HG02885 (cell line): ENCODE results near the gene TAF15.

Experiments used
- ATAC-seq: cut with Tn5 transposase; IDR thresholded peaks from one replicate; pipeline ENCODE4 v1.9.1; 2021; ENCODE audit warnings: mild to moderate bottlenecking; ENCODE audit not compliant: unreplicated experiment, poor library complexity

TAF15 gene

DNA sequence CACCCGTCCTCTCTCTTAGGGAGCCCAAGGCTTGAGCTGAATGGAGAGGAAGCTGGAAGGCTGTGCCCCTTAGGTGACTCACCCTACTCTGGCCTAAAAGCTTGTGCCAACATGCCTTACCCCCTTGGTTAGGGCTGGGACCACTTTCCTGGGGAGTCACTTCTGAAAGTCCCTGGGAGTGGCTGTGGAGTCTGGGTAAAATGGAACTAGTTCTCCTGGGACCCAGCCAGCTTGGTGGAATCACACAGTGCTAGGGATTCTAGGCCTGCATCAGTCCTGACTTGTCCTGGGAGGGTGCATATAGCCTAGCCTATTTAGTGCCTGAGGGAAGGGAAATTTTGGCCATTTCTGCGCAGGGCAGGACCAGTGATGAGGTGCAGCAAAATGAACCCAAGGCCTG lies 24.4 kb upstream of the TAF15 start:
- ATAC-seq: no peak

DNA sequence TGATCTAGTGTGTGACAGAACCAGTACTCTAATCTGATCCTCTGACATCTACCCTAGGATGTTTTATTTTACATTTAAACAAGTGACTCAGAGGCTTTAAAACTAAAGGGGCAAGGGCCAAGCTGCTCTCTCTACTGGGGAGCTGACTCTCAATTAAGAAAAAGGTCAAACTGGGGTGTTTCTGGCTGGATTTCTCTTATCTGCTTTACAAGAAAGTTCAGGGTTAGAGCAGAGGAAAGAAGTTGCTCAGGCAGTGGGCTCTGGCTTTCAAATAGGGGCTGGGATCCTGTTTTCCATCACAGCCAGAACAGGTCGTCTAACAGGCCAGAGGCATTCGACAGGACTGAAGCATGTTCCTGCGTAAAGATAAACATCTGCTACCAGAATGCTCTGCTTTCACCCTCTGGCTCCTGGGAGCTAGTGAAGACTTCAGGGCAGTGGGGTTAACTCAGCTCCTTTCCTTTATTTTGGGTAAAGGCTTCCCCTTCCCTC lies 22.3 kb upstream of the TAF15 start:
- ATAC-seq: no peak

DNA sequence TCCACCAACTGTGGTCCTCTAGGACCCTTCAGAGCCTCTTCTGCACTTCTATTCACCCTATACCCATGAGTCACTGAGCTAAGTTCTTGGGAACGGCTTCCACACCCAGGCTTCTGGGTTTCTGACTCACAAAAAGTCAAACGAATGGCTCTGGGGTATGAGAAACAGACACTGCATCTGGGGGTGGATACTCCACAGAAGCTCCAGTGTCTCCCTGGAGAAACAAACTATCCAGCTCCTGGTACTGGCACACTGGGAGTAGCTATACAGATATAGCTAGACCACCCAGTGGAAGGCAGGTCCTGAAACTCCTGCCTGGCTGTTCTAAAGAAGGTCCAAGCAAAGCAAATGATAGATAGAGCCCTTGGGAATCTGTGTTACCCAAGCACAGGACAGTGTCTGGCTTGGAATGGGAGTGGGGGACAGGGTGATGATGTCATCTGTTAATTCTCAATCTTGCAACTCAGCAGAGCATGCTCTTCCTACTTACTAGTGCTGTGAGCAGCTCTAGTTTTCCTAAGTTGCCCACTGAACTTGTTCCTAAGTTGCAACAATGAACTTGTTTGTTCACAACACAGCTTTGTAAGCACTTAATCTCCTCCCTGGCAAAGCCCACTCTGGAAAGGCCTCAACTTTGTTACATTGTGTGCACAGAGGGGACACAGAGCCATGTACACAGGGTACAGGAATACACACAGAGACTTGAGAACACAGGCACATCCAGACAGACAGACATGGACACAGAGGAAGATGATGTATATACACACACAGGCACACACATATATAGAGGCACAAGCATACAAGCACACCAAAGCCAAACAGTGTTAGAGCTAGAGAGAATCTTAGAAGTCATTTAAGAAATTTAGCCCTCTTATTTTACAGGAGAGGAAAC lies 20.6 kb upstream of the TAF15 start:
- ATAC-seq: no peak

DNA sequence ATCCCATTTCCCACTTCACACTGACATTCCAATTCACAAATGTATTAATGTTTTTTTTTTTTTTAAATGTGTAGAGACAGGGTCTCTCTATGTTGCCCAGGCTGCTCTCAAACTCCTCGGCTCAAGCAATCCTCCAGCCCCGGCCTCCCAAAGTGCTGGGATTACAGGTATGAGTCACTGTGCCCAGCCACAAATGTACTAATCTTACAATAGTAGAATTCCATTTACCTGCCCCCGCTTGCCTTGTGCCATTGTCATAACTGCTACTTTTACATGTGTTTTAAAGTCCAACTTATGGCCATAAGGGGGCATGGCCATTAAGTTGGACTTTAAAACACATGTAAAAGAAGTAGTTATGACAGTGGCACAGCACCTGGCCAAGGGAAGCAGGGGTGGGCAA lies 18.4 kb upstream of the TAF15 start:
- no peak for ATAC-seq

DNA sequence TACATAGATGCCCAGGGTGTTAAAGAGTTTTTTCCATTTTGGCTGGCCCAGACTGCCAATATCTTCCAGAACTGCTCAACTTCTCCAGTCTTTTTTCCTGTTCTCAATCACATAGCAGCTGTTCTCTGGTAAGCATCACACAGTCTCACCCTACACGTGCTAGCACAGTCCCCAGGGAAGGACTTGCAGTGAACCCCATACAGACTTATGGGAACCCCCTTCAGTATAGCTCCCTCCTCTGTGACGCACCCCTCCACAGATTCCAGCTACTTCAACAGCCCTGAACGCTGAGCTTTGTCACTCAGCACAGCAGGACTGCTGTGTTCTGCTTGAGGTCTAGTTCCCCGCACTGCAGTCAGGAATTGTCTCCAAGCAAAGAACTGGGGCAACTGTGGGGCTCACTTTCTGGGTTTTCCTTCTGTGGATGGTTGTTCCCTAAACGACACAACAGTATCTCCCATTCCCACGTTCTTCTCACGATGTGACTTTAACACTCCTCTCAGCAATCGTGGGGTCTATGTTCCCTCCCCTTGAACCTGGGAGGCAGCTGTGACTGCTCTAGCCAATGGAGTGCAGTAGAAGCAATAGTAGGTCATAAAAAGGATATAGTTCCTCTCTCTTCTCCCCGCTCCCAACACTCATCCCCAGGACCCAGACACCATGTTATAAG lies 17.5 kb upstream of the TAF15 start:
- ATAC-seq: no peak

DNA sequence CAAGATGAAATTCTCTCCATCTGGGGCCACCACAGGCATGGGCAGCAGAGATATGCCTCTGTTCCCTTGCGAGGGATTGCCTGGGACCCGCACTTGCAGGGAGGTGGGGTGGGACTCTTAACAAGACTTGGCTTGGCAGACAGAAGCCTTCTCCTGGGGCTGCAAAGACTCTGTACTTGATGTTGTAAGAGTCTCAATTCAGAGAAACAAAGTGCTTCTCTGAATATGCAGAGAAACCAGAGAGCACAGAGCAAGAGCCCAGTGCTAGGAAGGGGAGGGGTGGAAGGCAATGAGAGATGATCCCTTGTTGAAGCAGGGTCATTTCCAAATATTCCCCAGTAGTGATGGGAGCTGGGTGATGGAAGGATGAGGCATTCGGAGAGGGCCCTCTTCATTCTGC lies 16.0 kb upstream of the TAF15 start:
- no peak for ATAC-seq

DNA sequence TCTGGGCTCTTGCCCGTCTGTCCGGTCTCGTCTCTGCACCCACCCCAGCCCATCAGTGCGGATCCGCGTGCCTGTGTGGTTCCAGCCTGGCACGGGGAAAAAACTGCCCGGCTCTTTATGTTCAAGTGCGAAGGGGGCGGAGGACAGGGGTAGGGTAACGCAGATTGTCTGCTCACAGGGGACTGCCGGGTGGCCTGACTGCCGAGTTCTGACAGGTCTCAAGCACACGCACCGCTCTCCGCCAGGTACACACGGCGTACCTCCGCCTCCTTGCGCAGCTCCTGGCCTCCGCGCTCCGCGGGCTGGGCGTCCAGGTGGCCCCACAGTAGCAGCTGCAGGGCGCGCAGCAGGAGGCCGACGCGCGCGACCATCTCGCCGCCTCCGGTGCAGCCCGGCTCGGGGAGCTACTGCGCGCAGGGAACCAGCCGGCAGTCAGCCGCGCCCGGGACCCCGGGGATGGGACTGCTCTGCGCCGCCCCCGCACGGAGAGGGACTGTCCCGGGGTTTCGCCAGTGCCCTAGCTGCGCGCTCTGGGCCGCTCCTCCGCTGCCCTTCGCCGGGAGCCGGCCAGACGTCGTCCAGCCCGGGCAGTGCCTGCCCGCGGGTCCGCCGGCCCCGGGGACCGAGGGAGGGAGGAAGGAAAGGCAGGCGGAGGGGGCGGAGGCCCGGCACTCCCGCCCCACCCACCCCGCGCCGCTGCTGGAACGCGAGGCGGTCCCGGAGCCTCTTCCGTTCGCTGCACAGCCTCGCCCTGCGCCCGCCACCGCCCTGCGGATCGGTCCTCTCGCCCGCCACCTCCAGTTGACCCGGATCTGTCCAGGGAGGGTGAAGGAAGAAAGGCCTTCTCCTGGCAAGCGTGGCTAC lies 14.0 kb upstream of the TAF15 start, which contains the start of gene MMP28:
TSS of gene MMP28 (minus strand) at position 635 of the 864 bp plus-strand sequence. CDS start at position 371, 264 bp downstream.
- ATAC-seq: no peak

DNA sequence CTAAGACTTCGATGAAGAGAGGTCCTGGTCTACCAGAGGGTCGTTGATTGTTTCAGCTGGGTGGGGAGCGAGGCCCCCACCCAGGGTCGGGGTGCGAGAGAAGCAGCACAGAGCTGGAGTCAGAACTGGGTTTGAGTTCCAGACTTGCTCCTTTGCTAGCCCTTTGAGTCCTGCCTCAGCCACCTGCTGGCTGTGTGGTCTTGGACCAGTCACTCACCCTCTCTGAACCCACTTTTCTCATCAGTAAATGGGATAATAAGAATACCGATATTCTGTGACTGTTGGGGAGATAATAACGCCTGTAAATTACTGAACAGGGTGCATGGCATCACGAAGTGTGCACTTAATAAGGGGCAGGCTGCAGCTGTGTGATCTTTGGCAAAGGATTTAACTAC lies 13.4 kb upstream of the TAF15 start:
- ATAC-seq: no peak

DNA sequence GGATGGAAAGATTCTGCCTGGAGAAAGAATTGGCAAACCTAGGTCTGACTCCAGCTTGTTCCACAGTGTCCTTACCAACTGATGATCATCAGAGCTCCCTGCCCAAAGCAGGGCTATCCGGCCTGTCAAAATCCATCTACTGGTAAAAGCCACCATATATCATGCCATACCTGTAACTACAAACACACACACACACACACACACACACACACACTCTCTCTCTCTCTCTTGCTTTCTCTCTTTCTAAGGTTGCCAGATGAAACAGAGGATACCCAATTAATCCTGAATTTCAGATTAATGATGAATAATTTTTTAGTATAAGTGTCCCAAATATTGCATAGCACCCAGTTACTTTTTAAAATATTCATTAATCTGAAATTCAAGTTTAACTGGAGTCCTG lies 12.3 kb upstream of the TAF15 start:
- no peak for ATAC-seq

DNA sequence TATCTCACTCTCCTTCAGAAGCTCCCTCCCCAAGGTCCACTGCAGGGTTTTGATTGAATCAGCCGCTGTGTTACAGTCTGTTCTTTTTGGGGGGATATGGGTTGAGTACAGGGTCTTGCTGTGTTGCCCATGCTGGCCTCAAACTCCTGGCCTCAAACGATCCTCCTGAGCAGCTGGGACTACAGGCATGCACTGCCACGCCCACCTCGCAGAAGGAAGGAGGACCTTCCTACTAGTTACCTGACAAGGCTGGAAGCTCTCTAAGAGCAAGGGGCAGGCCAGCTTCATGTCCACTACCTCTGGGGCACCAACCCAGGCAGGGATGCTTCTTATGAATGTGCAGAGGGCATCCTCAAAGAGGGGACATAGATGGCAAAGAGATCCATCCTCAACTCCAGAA lies 11.9 kb upstream of the TAF15 start:
- ATAC-seq: no peak

DNA sequence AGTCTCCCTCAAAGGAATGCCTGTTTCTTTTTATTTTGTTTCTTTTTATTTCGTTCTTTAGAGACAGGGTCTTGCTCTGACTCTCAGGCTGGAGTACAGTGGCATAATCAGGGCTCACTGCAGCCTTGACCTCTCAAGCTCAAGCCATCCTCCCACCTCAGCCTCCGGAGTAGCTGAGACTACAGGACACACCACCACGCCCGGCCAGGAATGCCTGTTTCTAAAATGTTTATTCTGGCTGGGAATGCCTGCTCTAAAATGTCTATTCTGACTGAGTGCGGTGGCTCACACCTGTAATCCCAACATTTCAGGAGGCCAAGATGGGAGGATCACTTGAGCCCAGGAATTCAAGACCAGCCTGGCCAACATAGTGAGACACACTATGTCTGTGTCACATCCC lies 11.4 kb upstream of the TAF15 start:
- no peak for ATAC-seq

DNA sequence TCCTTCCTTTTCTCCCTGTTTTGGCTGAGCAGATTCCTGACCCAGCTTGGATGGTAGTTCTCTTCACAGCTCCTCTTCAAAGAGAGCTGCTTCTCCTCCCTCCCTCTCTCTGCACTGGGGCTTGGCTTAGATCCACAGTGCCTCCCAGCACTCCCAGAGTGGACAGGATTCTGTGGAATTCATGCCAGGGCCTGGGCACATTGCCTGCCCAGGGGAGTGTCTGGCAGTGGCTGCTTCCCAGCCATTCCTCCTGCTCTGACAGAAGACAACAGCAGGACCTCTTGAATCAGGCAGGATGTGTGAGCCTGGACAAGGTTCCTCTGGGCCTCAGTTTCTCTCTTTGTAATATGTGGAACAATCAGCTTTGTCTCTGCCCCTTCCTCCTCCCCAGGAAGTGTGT lies 9.3 kb upstream of the TAF15 start:
- no peak for ATAC-seq

DNA sequence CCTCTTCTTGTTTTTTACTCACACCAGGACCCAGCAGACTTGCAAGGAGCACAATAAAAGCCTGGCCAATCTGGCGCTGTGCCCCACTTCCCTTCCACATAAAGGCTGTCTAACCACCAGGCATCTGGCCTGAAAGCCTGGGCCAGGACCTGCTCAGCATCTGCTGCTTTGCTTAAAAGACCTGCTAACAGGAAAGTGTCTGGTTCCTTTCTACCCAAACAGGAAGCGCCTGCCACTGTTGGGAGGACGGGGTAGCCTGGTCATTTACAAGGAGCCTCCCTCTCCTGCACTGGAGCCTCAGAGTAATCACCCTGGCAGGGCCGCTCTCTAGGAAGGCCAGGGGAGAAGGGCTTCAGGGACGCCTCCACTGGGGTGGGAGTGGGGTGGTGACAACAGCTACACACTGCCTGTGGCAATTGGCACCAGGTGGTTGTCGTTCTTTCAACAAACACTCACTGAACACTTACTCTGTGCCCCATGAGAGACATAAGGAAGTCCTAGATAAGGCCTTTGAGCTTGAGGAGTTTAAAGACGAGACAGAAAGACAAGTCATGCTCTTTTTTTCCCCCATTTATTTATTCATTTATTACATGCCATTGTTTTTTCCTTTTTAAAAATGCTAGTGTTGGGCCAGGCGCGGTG lies 7.6 kb upstream of the TAF15 start:
- no peak for ATAC-seq

DNA sequence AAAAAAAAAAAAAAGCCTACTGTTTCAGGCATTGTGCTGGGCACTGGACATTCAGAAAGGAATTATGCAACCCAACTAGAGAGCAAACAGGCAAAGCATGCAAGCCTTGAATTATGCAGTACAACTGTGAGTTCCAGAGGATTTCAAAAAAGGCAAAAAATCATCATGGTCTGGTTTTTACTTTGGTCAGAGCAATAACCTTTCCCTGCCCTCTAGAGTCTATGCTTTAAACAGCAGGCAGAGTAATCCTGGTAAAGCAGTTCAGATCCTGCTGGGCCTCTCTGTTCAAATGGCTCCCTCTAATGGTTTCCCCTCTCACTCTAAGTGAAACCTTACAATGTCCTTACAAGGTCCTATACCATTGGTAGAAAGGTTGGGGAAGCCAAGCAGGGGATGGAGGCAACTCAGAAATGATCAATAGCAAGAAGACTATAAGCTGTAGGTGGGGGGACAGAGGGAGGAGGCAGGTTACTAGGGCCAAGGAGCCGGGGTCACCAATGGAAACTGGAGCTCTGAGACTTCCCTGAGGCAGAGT lies 4.6 kb upstream of the TAF15 start:
- no peak for ATAC-seq

DNA sequence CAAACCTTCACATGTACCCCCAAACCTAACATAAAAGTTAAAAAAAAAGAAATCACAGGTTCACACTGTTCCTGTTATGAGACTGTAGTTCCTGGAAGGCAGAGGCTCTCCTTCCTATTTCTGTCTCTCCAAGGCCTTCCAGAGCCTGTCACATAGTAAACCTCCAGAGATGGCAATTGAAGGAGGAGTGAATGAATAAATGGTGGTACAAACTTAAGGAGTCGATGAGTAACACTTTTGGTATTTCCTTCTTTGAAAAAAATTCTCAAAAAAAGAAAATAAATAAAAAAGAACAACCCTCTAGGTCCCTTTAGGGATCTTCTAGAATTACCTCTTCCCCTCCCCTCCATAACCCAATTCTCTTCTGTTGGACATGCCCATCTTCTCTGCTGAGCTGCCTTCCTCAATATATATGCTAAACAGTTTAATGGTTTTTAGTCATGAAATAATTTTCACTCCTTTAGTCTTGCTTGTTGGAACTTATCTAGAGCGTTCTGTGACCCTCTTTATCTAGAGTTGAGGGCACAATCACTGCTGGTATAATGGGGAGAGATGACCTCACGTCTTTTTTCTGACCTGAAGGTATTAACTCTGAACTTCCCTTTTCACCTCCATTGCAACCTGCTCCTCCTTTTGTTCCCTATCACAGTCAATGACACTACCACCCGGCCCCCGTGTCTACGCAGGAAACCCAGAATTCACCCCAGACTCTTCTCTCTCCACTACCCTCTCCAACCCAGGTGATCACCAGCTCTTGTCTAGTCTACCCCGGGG lies 1.7 kb upstream of the TAF15 start:
- ATAC-seq: no peak

DNA sequence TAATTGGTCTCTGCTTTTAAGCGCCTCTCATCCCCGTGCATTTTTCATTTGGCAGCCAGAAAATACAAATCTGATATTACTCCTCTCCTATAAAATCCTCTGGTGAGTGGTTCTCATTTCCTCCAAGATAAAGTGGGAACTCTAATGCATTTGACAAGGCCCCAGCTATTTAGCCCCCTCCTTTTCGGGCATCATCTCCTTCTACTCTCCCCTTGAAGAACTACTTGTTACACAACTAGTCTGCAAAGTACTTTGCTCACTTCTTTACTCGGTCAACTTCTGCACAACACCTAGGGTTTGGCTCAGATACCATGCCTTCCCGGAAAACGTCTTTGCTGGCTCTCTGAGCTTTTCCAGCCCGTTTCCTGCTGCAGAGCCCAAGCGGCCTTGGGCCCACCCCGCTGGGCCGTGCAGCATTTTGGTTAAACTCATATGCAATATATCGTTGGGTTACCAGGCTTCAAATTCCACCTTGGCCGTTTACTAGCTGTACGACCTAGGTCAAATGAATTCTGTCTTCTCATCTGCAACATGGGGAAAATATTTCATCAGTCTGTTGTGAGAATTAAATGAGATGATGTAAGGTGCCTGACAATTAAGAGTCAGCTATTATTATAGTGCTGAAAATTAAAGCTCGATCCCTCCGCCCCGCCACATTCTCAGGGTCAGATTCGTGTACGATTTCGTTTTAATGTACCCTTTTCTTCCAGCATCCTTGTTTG lies 883 bp upstream of the TAF15 start:
- ATAC-seq: no peak

DNA sequence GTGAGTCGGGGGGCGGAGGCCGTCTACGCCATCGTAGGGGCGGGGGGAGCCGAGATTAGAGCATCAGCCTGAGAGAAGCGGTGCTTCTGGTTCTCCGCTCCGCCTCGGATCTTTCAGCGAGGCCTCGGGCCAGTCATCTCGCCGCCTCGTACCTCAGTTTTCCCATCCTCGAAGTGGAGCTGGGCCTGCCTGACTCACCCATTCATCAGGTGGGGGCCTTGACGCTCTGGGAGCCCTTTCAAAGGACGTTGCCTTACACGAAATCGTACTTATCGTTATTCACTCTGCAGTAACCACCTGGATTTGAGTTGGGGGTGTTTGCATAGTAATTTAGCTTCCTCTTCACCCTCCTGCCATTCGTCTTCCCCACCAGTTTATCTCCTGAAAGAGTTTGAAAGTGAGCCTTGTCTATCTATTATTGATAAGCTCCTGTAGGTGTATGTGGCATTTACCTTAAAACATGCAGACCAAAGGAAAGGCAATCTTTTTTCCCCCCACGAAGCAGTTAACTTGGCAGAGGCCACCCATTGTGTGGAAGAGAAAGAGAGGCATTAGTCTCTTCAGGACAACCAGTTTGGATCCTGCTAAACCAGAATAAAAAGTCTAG lies 674 bp downstream of the TAF15 start:
- no peak for ATAC-seq

DNA sequence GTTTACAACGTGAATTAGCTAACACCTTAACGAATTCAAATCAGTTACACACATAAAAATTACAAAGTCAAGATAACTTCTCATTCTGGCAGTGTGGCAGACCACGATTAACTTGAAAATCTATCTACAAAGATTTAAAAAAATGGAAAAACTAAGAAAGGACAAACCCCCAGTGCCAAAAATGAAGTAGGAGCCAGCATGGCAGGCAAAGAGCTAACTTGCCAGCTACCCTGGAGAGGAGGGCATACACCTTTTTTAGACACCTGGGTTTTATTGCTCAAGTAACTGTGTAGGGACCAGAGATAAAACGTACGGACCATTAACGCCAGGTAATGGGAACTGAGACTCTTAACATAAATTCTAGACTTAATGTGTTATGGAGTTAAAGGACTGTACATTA lies 2.5 kb downstream of the TAF15 start:
- ATAC-seq: no peak
